Pulmonary artery endothelial cell (primary cell): ENCODE data around the gene BZW2. TPM values are rescaled to one million over a fixed set of nuclear protein-coding genes. Genes with fewer than 3 reads are reported as not detected.

ENCODE experiments used
- DNase-seq: peaks from one replicate; pipeline ENCODE4 v3.0.0-alpha.2; 2011; ENCODE audit warnings: low read depth, low spot score
- total RNA-seq: library from RNA; depleted of rRNA; stranded (reverse); fragments of >200 nt; gene quantifications from 2 replicates; pipeline ENCODE4 v1.2.3, GENCODE V29; 2014

The BZW2 gene
- total RNA-seq, 1 donor from 2014 or later: 99.1 TPM

DNA sequence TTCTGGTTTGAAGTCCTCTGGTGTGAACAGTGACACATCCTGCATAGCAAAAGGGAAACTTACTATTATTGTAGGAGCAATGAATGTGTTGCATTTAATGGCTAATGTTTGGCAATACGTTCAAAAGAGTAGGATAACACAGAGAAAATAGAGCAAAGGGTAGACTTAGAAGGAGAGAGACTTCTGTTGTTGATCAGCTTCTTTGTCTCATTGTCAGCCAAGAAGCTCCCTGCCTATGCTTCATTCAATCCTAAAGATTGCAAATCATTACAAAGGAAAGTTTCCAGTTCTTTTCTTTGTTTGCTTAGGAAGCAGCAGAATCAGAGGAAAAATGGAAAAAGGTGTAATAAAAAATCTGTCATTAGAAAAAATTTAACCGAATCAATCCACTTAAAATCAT, 99.7 kb downstream of the BZW2 start:
- no peak for DNase-seq

DNA sequence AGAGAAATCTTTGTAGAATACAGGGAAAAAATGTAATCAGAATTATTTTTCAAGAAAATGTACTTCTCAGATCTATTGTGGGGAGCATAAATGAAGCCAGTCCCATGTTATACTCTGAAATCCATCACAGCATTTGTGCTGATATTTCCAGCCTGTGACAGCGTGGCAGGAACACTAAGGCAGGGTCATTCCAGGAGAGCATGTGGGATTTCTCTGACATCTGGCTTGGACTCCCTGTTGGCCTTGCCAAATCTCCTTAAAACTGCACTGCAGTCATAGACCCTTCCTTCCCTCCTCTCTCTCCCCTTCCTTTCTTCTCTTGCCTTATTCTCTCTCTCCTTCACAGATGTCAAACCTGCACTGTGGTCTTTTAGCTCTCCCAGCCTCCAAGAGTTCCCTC, 101.1 kb downstream of the BZW2 start:
- no peak for DNase-seq

DNA sequence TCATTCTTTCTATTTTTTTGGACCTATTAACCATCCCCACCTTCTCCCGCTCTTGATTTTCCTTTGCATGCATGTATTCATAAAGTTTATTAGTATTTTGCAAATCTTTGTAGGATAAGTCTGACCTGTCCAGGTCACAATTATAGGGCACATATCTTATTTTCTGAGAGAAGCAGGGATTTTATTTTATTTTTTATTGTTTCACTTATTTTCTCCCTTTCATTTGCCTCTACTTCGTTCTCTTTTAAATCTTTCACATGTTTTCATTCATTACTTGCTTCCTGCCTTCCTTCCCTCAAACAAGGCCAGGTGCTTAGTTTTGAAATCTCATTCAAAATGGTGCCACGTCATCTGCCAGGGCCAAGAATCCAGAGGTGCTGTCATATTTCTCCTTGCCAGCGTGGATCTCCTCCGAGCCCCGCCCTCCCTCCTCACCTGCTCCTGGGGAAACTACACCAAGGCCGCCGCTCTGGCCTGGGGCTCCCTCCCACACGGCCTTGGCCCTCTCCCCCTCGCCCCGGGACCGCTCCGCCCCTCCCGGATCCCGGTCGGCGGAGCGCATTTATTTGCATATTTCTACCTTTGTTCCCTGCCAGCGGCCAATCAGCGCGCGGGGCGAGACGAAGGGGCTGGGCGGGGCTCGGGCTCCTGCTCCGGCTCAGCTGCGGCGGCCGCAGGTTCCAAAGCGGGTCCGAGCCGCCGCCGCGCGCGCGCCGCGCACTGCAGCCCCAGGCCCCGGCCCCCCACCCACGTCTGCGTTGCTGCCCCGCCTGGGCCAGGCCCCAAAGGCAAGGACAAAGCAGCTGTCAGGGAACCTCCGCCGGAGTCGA, 107.3 kb downstream of the BZW2 start, which contains the start of gene TSPAN13:
Gene TSPAN13 (plus strand): TSS at position 654 of the 830 bp plus-strand sequence. CDS start 213 bp downstream, outside the sequence.
- no peak for DNase-seq

DNA sequence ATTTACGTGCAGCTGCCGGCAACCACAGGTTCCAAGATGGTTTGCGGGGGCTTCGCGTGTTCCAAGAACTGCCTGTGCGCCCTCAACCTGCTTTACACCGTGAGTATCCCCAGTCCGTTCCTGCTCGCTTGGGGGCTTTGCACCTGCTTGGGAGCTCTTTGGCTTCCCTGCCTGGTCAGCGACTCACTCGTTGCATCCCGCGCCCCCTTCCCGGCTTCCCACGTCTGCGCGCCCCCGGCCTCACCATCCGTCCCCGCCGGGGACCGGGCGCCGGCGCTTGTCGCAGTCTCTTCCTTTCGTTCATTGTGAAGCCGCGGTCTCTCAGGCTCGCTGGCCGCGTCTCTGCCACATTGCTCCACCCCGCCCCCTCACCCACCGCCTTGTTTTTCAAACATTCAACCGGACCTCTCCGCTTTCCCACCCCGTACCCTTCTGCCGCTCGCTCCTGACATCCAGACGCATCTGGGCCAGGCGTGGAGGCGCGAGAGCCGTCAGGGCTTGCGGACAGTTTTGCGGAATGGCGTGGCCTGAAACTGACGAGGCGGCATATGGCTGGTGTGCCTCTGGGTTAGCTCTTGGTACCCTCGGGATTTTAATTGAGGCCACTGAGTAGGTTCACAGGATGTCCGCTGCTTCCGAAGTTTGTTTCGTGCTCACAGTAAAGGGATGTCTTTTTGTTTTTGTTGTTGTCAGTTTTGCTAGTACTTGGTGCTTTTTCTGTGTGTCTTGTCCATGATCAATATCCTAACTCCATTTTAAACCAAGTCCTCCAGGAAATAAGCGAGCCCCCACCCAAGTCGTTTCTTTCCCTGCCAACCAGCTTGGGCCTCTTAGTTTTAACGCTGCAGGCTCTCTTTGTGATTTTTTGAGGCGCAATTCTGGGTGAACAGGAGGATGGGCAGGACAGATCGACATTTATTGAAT, 108.2 kb downstream of the BZW2 start:
- DNase-seq: no peak

DNA sequence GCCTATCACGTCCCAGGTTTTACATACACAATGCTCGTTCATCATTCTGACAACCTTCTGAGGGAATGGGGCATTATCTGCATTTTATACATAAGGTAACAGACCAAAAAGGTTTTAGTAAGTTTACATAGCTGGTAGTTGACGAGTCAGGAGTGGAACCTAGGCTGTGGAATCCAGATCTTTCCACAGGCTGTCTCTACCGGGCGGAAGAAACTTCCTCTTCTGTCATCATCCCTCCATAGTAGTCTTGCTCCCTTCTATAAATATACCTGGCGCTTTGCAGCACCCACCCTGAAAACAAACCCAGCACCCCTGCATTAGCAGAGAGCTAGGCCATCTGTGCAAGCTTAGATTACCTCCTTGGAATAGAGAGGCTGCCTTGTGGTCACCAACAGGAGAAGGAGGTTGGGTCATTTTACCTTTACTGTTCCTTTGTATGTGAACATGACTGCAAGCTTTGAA, 108.9 kb downstream of the BZW2 start:
- DNase-seq: no peak

DNA sequence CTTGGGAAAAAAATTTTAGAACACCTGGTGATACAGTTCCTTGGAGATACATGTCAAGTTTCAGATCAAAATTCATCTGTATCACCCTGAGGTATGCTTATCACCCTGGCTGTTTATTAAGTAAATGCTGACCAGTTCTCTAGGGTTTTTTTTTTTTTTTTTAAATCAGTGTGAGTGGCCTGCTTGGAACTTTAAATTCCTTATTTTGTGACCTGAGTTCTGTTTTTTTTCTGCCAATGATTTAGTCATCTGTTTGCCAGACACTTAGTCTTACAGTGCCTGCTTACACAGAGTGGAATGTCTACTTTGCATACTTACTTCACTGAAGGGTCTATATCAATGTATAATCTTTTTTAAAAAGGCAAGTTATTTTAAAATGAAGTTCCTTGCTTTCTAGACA, 109.4 kb downstream of the BZW2 start:
- no peak for DNase-seq

Other genes starting within 250 kb of the BZW2 start
- gene CRPPA, start 224.6 kb upstream of the BZW2 start, total RNA-seq: 0.86 and 1.2 TPM in 2 replicates
- not detected in 2 replicates for gene SOSTDC1, start 180.4 kb upstream of the BZW2 start, total RNA-seq
- gene LRRC72, start 119.4 kb upstream of the BZW2 start, total RNA-seq: not detected in 2 replicates
- 9.9 and 15.8 TPM in 2 replicates for gene ANKMY2, start 427 bp upstream of the BZW2 start, total RNA-seq
- gene TSPAN13, start 107.6 kb downstream of the BZW2 start, total RNA-seq: 19.4 and 24.6 TPM in 2 replicates
- not detected in 2 replicates for gene AGR2, start 158.8 kb downstream of the BZW2 start, total RNA-seq
- not detected in 2 replicates for gene AGR3, start 235.8 kb downstream of the BZW2 start, total RNA-seq